HepG2 (cell line): Measurements from ENCODE around the gene WNK2. TPM values are rescaled to one million over a fixed set of nuclear protein-coding genes. Genes with fewer than 3 reads are reported as not detected.

Experiments
- ATAC-seq: fragments of 200-7000 bp; cut with Tn5 transposase; 3 replicates; pipeline ENCODE4 v1.9.1; 2020; ENCODE audit warnings: mild to moderate bottlenecking, moderate library complexity
- BruUV-seq: library from RNA; stranded (reverse); fragments of 400-500 nt; replicated peaks from 2 replicates; lab custom pipeline; 2021; lab: Mats Ljungman, UMichigan
- CTCF ChIA-PET: fragments of 300-600 bp; formaldehyde crosslinking; extraction: SDS; loops from one replicate; lab custom pipeline; 2021; ENCODE audit warnings: low total read pairs, inconsistent platforms, low intra/inter-chr PET ratio; lab: Yijun Ruan, JAX
- POLR2A ChIA-PET: fragments of 350-600 bp; sonication (Branson Sonifier 250); formaldehyde crosslinking; loops from one replicate; lab custom pipeline; 2020; ENCODE audit warnings: antibody characterized with exemption, inconsistent platforms; lab: Yijun Ruan, JAX
- DNase-seq: peaks from one replicate; pipeline ENCODE4 v3.0.0-alpha.2; 2015; ENCODE audit warnings: low spot score
- FAIRE-seq: peaks from 3 replicates; lab custom pipeline; 2011; peaks lifted over from hg19 to GRCh38; lab: Jason Lieb, UNC
- H2AFZ ChIP-seq: one replicate; pipeline ENCODE4 v1.6.1; 2011; ENCODE audit warnings: low read length, inconsistent platforms
- H3K27ac ChIP-seq: fragments of 300-600 bp; 3 replicates; pipeline ENCODE4 v1.8.0; 2011; ENCODE audit warnings: mixed run types, mild to moderate bottlenecking, mixed read lengths, low read length, inconsistent platforms; ENCODE audit not compliant: insufficient read depth; ENCODE audit errors: extremely low read length
- H3K27me3 ChIP-seq, 2 experiments: fragments of 200-600 bp in 1 of 2; 2 replicates in 1 of 2; 3 replicates in 1 of 2; pipeline versions ENCODE4 v1.6.0 to v1.8.0; 2011; ENCODE audit warnings: low read length in 2 of 2, mild to moderate bottlenecking in 2 of 2, moderate library complexity in 2 of 2, inconsistent platforms in 1 of 2; ENCODE audit not compliant: insufficient read depth in 2 of 2, control insufficient read depth in 1 of 2
- H3K36me3 ChIP-seq, 2 experiments: fragments of 200-600 bp in 1 of 2; replicated peaks in 1 of 2; 2 replicates in 1 of 2; 3 replicates in 1 of 2; pipeline versions ENCODE4 v1.5.1 to v1.8.0; 2011; ENCODE audit warnings: low read length in 2 of 2, inconsistent platforms in 1 of 2; ENCODE audit not compliant: insufficient read depth in 2 of 2, control insufficient read depth in 1 of 2
- H3K4me1 ChIP-seq: 2 replicates; pipeline ENCODE4 v1.5.1; 2012; ENCODE audit warnings: low read length, inconsistent platforms; ENCODE audit not compliant: insufficient read depth
- H3K4me2 ChIP-seq: 2 replicates; pipeline ENCODE4 v1.6.0; 2011; ENCODE audit warnings: low read depth, low read length, inconsistent platforms
- H3K4me3 ChIP-seq, 3 experiments: fragments of 200-600 bp in 1 of 3; sonication (generic), shearing (Covaris generic) in 1 of 3; replicated peaks in 1 of 3; 2 replicates each; pipeline ENCODE4 v1.5.1; 2011 to 2016; ENCODE audit warnings: low read length in 3 of 3, inconsistent platforms in 2 of 3, low read depth in 2 of 3, mild to moderate bottlenecking in 2 of 3, control low read depth in 1 of 3, mixed read lengths in 1 of 3; ENCODE audit not compliant: insufficient read depth in 1 of 3
- H3K79me2 ChIP-seq: one replicate; pipeline ENCODE4 v1.6.1; 2011; ENCODE audit warnings: low read length, inconsistent platforms; ENCODE audit not compliant: insufficient read depth
- H3K9ac ChIP-seq: 2 replicates; pipeline ENCODE4 v1.6.0; 2011; ENCODE audit warnings: mild to moderate bottlenecking, low read depth, low read length, inconsistent platforms; ENCODE audit not compliant: insufficient read depth
- H3K9me3 ChIP-seq: 2 replicates; pipeline ENCODE4 v1.5.1; 2012; ENCODE audit warnings: mild to moderate bottlenecking, low read length
- H4K20me1 ChIP-seq: 2 replicates; pipeline ENCODE4 v1.6.0; 2011; ENCODE audit warnings: inconsistent platforms, mild to moderate bottlenecking, low read length, moderate library complexity; ENCODE audit not compliant: insufficient read depth
- CENPBD1 ChIP-seq: sonication (generic); formaldehyde crosslinking; IDR thresholded peaks from 2 replicates; pipeline ENCODE4 v1.8.0; 2022; ENCODE audit warnings: missing genetic modification reagents, low read depth, mild to moderate bottlenecking, borderline replicate concordance
- GATAD2A ChIP-seq: IDR thresholded peaks from 2 replicates; pipeline ENCODE4 v1.6.1; 2016
- NFE2L1 ChIP-seq: sonication (generic); formaldehyde crosslinking; IDR thresholded peaks from 2 replicates; pipeline ENCODE4 v1.4.0; 2020; ENCODE audit warnings: missing genetic modification reagents, mild to moderate bottlenecking, borderline replicate concordance
- ZNF687 ChIP-seq: sonication (generic); formaldehyde crosslinking; IDR thresholded peaks from 2 replicates; pipeline ENCODE4 v1.5.1; 2020; ENCODE audit warnings: mild to moderate bottlenecking, missing genetic modification reagents, moderate library complexity
- WGBS: methylation state at CpG from one replicate; pipeline ENCODE4 v1.1.6; 2017; ENCODE audit warnings: low lambda C conversion rate; 5-methylcytosine and 5-hydroxymethylcytosine counted together
- in situ Hi-C: cut with HindIII; loops from 2 replicates; pipeline ENCODE4 v1.10.0; 2017; ENCODE audit warnings: low pct_unique_long_range_greater_than_20kb; ENCODE audit not compliant: extremely low pct_ligation_motif_present
- intact Hi-C: fragments of 100-400 bp; cut with micrococcal nuclease; formaldehyde crosslinking; loops from one replicate; pipeline ENCODE4 v1.10.0; 2022; ENCODE audit not compliant: unreplicated experiment
- polyA plus RNA-seq, 8 experiments: library from polyadenylated mRNA; depleted of rRNA in 3 of 8; stranded (reverse) in 7 of 8; unstranded in 1 of 8; fragments of >200 nt; fragmentation: Illumina TruSeq in 4 of 8; extraction: Trizol in 4 of 8; gene quantifications; 2 replicates each; pipeline versions ENCODE4 v1.2.1 to v1.2.3, GENCODE V29; 2011 to 2016; ENCODE audit warnings: low read depth in 4 of 8, missing spikeins in 1 of 8, mixed read lengths in 1 of 8; ENCODE audit not compliant: insufficient read depth in 1 of 8
- total RNA-seq, 5 experiments: library from RNA; depleted of rRNA; stranded (reverse); fragments of >200 nt; fragmentation: Illumina TruSeq; extraction: Trizol; gene quantifications; 2 replicates each; pipeline ENCODE4 v1.2.3, GENCODE V29; 2016; ENCODE audit warnings: low read depth in 1 of 5

Gene WNK2
- total and polyA plus RNA-seq, 2 of the 13 experiments (the other 11 are each of a cell fraction or from before 2014, with no cell fraction given): 10.5 to 12.0 TPM

- H3K9me3 ChIP-seq: no peaks in the 10 kb centered on the region
- intact Hi-C loops: loop anchor here (10.0 kb wide), 1 partner anchor 50 kb away; no protein-coding TSS in a partner anchor
- no peak overlapping the region for H3K9ac ChIP-seq
- H3K36me3 ChIP-seq: peaks cover 8 to 15% of the 10 kb centered on the region in 2 experiments; a peak in 3 of 5 replicates
- H2AFZ ChIP-seq: no peak overlapping the region
- in situ Hi-C loops: no loop called here
- TF ChIP-seq NFE2L1 (CRISPR knock-in tag): no peak
- TF ChIP-seq ZNF687: peak; percentile 30; the same call in 1 of the 2 replicates
- no peak for TF ChIP-seq CENPBD1 (CRISPR knock-in tag)
- no peak for TF ChIP-seq GATAD2A (CRISPR knock-in tag)
- DNase-seq (no peak), ATAC-seq (no peak), FAIRE-seq (no peak)
- 94% methylated on average over 3 of the region's 12 CpGs for WGBS
- no peaks in the 10 kb centered on the region for H3K27me3 ChIP-seq
- H4K20me1 ChIP-seq: no peaks in the 10 kb centered on the region
- BruUV-seq: no TSS peak
- no peaks in the 10 kb centered on the region for H3K79me2 ChIP-seq
- POLR2A ChIA-PET: no interaction called here
- H3K4me3 ChIP-seq: no peak overlapping the region
- peaks cover 57% of the 10 kb centered on the region for H3K4me1 ChIP-seq
- no peak overlapping the region for H3K4me2 ChIP-seq
- peak overlapping the region; percentile 40 for H3K27ac ChIP-seq
- CTCF ChIA-PET: no interaction called here
Observed at GRCh38 chr9:93295031-93295430, 111.1 kb downstream of the WNK2 start.
